Activated CD8-positive, alpha-beta T cell treated with anti-CD3 and anti-CD28 coated beads, Interleukin-2, amount 10 ng/mL, durations not matched to agents 7 days and 5 days (primary cell): Measurements from ENCODE around the gene FABP1. TPM values are rescaled to one million over a fixed set of nuclear protein-coding genes. Genes with fewer than 3 reads are reported as not detected.

Experiments used
- microRNA-seq: library from miRNA; unstranded; fragments of <30 nt; microRNA quantifications from one replicate; pipeline ENCODE4 v1.2.0, GENCODE V29; 2022
- total RNA-seq, 2 experiments: library from RNA; stranded (reverse); gene quantifications; one replicate each; pipeline ENCODE4 v1.2.3, GENCODE V29; 2021

Gene FABP1
- total RNA-seq, 2 experiments from 2014 or later, result not detected

Small RNA genes within 50 kb of the gene (microRNA-seq; reads per million reads assigned to microRNA genes)
- not detected for gene MIR4780

Other genes starting within 250 kb of the FABP1 start
- gene RNU2-63P, start 111.5 kb downstream of the FABP1 start, total RNA-seq, result 1 to 10 TPM; 4.5 to 7.0 TPM
- 10 to 100 TPM; 18.9 to 20.4 TPM for gene KRCC1, start 72.3 kb downstream of the FABP1 start, total RNA-seq
- not detected for gene SMYD1, start 60.2 kb downstream of the FABP1 start, total RNA-seq
- not detected for gene THNSL2, start 42.3 kb upstream of the FABP1 start, total RNA-seq